HG03439 (cell line): ENCODE results near the gene EPHA10.

ENCODE experiments used
- ATAC-seq: cut with Tn5 transposase; IDR thresholded peaks from one replicate; pipeline ENCODE4 v1.9.1; 2021; ENCODE audit warnings: mild to moderate bottlenecking, moderate library complexity; ENCODE audit not compliant: unreplicated experiment

EPHA10 gene

DNA sequence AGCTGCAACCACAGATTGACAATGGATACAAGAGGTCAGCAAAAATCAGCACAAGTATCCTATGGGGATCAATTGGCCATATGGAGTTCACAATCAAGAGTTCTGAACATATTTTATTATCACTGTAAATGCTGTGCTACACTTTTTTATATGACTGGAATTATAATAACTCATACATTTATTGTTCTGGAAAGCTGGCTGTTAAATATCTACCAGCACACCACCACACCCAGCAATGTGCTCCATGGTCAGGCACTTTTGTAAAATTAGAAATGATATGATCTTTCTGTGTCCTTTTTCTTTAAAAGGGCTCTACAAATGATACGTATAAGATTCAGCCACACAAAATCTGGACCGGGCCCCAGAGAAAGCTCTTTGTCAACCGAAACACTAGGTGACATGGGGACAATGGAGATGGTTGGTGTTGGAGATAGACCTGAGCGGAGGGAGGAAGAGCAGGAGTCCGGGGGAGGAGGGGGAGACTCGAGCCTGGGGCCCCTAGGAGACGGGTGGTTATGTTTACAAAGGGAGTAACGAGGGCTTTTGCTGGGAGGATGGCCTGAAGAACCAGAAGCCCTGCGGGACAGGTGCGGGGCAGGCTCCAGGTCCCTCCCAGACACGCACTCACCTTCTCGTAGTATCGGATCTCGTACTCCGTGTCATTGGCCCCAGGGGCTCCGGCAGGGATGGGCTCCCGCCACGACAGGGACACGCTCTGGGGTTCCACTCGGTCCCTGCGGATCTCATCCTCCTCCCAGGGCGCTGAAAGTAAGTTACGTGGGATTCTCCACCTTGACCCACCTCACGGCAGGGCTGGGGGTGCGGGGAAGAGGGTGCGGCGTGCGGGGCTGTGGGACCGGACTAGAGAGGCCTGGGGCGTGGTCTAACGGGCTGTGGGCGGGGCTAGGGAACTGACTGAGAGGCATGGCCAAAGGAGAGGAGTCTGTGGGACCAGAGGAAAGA is 30.0 kb downstream of the EPHA10 start:
- no peak for ATAC-seq

DNA sequence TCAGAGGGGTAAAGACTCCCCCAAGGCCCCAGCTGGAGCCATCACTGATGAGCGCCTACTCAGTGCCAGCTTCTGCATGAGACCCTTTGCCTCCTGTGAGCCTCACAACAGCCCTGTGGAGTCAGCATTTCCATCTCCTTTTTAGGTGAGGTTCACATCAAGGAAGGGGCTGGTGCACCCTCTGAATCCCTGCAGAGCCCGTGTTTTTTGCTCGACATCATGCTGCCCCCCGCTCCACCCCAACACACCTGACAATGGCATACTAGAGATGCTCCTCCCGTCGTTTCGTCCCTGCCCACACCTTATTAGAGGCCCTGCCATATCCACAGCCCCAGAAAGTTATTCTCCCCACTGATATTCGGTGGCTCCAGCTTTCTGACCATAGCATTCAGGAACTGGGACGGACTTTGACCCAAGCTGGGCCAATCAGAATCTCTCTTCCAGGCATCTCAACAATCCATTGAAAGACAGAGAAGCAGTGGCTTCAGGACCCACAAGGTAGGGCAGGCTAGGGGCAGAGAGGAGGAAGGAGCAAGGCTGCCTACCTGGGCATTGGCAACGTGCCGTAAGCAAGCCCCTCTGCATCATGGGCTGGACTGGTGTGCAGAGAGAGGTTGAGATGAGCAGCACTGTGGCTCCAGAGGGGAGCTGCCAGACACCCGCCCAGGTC is 32.7 kb downstream of the EPHA10 start:
- no peak for ATAC-seq

DNA sequence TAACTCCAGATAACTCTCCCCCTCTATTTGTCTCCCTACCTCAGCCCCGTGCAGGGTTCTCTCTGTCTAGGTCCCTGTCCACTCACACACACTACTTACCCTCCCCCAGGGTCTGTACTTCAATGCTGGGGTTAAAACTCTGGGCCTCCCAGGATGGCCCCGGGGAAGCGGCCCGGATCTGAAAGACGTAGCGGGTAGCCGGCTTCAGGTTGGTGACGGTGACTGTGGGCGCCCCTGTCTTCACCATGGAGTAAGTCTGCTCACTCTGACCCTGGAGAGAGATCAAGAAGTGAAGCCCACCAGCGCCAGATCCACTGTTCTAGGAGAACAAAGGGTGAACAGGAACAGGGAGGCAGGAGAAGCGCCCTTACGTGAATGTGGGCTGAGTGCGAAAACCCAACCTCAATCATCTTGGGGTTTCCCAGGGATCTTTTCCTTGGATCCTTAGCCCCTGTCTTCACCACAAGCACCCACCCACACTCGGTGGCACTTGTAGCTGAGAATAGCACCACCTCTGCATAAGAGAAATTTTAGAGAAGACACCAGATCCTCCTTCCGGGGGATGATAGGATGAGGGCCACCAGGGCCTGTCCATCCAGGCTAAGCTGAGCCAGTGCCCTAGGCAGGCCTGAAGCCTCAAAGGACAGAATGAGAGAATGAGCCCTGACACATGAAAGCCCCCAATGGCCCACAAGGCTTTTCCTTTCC is 33.5 kb downstream of the EPHA10 start:
- ATAC-seq: no peak

GRCh38 chr1:37730376-37730775 is 34.5 kb downstream of the EPHA10 start:
- ATAC-seq: no peak

- no peak for ATAC-seq
Measured at GRCh38 chr1:37728416-37728815, 36.5 kb downstream of the EPHA10 start.

- ATAC-seq: no peak
Measured at GRCh38 chr1:37726751-37727585, 38.0 kb downstream of the EPHA10 start.

DNA sequence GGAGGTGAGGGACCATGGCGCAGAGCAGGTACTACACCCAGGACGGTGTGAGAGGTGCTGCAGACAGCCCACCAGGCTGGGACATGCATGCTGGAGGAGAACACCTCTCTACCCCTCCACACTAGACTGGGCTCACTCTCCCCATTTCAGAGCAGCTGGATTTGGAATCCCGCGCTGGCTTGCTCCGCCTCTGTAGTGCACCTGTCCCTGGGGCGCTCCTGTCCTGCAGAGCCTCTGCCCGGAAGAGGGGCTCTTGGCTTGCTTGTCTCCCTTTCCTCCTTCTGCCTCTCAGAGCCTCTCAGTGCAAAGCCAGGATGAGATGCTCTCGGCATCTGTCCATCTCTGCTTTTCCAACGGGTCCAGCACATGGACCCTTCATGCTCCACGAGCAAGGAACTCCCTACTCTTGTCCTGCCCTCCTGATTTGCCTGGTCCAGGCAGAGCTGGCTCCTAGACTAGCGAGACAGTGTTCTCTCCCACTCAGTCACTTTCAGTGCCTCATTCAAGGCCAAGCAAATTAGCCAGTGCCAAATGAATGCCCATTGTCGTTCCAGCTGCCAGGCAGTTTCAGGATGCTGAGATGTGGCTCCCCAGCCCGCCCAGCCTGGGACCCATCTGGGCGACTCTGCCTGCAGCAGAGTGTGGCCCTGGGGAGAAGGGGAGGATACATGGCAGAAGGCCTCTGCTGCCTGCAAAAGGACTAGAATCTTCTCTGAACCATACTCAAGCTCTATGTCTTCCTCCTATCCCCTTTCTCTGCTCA is 38.9 kb downstream of the EPHA10 start:
- ATAC-seq: no peak

DNA sequence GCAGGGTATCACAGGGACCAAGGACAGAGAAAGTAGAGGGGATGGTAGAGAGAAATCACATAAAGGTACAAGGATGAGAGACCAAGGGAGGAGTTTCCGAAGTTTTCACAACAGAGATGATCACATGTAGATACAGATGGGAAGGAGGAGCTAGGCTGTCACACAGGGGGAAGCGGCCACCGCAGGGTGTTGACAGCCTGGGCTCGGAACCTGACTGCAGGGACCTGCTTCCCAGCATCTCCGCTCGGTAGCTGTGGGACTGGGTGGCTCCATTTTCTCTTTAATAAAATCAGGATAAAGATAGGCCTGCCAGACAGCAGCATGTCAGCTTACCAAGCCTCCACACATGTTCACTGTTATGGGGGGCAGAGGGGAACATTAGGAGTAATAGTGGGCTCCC is 40.3 kb downstream of the EPHA10 start:
- ATAC-seq: no peak

DNA sequence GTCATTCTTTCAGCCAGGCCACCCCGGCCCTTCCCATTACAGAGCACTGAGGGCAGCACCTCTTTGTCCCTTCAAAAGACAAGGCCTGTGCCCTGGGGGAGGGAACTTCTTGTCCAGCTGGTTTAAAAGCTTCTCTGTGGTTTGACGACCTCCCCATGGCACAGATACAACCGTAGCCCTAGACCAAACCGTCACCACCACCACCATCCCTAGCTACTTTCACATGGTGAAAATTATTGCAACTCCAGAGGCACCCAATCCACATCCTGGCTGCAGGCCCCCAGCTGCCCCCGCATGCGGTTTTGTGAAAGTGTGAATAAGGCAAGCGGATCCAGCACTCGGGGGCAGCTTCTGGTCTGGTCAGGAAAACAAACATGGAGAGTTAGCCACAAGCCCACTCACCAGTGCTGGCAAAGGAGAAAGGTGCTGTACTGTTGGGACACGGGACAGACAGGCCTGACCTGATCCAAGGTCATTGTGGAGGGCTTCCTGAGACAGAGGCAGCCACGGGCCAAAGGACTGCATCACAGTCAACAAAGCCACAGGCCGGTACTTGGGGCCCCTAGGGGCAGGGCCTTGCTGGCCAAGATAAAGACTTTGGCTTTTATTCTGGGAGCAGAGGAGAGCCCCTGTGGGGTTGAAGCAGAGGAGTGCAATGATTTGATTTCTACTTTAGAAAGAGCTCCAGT is 41.4 kb downstream of the EPHA10 start:
- ATAC-seq: no peak

GRCh38 chr1:37723072-37723389 is 41.9 kb downstream of the EPHA10 start:
- ATAC-seq: no peak

GRCh38 chr1:37722181-37723071 is 42.5 kb downstream of the EPHA10 start:
- ATAC-seq: no peak

DNA sequence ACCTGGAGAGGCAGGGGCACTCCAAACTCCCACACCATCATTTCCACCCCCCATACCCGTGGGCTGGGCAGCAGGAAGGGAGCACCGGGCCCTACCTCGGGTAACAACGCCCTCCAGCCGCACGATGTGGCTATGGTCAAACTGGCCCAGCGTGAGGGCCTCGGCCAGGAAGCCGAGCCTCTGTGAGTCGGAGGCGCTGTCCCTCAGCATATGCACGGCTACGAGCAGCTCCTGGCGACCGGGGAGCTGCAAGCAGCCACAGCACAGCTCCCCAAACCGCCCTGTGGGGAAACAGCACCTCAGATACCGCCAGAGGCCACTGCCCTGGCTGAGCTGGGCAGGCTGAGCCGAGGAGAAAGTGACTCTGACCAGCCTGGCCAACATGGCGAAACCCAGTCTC is 43.4 kb downstream of the EPHA10 start:
- ATAC-seq: no peak

- no peak for ATAC-seq
Measured at GRCh38 chr1:37720231-37721130, 44.4 kb downstream of the EPHA10 start.

DNA sequence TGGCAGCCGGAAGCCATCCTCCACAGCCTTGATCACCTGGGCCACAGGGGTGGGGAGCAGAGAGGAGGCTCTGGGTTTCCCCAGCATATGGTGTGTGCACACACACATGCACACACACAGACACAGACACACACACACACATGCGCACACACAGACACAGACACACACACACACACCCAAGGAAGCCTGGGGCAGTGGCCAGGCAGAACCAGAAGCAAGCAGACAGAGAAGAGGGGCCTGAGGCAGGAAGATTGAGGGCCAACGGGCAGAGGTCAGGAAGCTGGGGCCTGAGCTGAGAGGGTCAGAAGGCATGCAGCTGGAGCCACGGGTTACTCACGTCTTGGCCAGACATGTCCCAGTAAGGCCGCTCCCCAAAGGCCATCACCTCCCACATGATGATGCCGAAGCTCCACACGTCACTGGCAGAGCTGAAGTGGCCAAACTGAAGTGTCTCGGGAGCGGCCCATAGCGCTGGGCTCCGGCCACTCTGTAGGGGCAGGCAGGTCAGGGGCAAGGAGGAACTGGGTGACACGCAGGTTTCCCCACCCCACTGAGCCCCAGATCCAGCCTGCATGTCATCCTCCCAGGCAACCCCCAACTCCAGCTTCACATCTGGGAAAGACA is 45.2 kb downstream of the EPHA10 start:
- ATAC-seq: no peak

DNA sequence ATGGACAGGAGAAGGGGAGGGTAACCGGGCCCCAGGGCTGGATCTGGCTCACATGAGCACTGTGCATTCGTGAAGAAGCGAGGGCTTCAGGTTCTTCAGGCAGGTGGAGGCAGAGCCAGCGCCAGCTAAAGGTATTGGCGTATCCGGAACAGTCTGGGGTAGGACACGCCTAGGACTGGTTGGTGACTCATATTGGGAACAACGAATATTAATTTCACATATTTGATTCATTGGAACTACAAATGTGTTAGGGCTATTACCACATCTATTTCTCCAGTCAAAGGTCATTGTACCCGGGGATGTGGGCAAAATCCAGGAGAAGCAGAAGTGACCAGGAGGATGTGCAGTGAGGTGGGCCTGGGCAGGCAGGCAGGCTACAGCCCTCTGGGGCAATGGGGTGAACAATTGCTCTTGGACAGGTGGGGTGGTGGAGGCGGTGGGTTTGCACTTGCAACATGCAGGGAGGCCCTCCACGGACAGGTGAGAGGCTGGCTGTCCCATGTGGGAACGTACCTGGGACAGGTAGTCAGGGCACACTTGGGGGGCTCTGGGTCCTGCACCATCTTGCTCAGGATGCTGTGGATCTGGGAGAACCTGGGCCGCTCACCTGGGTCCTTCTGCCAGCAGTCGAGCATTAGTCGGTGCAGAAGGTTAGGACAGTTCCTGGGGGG is 45.9 kb downstream of the EPHA10 start:
- no peak for ATAC-seq

DNA sequence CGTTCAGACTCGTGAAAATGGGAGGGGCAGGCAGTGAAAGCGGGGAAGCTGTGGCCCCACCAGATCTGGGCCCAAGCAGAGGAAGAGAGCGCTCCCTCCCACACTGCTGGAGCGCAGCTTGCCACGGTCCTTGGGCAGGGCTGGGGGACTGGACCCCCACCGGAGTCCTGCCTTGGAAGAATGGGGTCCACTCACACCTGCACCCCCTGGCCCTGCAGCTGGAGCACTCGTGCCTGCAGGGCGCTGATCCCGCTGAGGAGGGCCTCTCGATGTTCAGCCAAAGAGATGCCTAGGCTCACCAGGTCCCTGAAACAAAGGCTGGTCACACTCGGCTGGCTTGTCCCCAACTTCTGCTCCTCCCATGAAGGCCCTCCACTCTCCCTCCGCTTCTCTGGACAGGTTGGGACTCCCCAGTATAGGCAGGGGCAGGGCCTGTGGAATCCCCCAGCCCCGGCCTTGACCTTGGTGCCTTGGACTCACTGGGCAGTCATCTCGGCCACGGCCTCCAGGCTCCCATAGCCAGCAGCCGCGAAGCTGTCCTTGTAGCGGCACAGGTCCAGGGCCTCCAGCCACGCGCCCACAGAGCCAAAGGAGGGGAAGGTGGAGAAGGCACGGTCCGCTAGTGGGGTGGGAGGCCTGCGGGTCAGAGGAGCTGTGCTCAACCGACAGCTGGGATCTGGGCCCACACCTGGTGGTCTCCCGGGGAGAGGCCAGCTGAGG is 46.6 kb downstream of the EPHA10 start:
- no peak for ATAC-seq
